ENCODE results near the gene HOATZ. TPM values are rescaled to one million over a fixed set of nuclear protein-coding genes. Genes with fewer than 3 reads are reported as not detected.

The HOATZ gene
- total and polyA plus RNA-seq, 8 donors = not detected

DNA sequence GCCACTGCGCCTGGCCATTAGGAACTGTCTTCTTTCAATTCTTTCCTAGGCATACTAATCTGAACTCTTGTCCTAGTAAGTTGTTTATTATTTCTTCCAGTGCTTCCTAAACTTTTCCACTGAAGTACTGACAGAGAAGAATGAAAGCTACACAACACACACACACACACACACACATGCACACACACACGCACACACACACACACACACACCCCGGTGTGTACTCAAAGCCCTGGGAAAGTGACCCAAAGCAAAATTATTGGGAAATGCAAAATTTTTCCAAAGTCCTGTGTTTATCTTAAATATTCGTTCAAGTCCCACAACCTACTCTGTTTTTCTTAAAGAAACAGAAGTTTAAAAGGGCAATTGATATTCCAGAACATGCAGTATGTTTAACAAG is 68.3 kb downstream of the HOATZ start:
- no peaks in the 10 kb centered on the region for H3K36me3 ChIP-seq
- H3K27ac ChIP-seq = no peak overlapping the region
- H3K9me3 ChIP-seq = no peaks in the 10 kb centered on the region
- ATAC-seq = no peak
- no peaks in the 10 kb centered on the region for H3K27me3 ChIP-seq
- no peak overlapping the region for H3K4me3 ChIP-seq
- no peaks in the 10 kb centered on the region for H3K4me1 ChIP-seq
- intact Hi-C loops (cut with DNase I) = no loop called here
- no peak for DNase-seq
- 54 to 58% methylated on average over 4 of the region's 4 CpGs for WGBS, 2 donors
- FAIRE-seq = no peak
- TF ChIP-seq CTCF (IDR thresholded peaks at IDR 0.05) = no peak

DNA sequence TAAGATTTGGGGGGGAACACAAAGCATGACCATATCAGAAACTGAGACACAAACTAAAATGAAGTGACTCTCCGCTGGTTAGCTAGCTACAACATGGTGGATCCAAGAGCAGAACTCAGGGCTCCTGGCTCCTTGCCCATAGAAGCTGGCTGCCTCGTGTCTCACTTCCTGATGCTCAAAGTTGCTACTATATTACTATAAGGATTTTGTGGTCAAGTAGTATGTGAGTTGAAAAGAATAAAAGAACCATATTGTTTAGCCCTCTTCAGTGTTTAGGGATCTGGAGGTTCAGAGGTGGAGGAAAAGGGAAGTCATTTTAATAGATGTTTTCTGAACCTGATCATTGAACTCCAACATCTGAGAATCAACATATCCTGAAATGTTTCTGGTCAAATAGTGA is 70.8 kb downstream of the HOATZ start:
- WGBS, 2 donors = 49 to 52% methylated on average over 2 of the region's 2 CpGs
- TF ChIP-seq CTCF (IDR thresholded peaks at IDR 0.05) = no peak
- H3K4me1 ChIP-seq = no peaks in the 10 kb centered on the region
- no peak overlapping the region for H3K4me3 ChIP-seq
- DNase-seq = no peak
- no peaks in the 10 kb centered on the region for H3K9me3 ChIP-seq
- intact Hi-C loops (cut with DNase I) = no loop called here
- no peaks in the 10 kb centered on the region for H3K36me3 ChIP-seq
- no peaks in the 10 kb centered on the region for H3K27me3 ChIP-seq
- H3K27ac ChIP-seq = no peak overlapping the region
- FAIRE-seq = no peak
- peak in 1 of 4 donors; percentile 22 for ATAC-seq

DNA sequence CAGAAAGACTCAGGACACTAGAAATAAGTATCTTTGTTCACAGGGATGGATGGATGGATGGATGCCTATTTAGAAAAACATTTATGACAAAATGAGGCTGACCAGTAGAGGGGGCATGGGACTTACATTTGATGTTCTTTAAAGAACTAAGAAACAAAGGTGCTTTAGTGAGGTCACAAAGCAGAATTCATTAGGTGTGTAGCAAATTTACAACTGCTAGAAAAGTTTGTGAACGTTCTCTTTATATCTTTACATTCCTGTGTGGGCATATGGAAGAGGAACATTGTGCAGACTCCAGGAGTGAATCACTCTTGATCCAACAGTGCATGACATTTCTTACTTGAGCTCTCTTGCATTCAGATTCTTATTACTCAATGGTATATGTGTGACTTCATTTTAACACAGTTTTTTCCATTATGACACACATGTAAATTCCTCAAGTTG is 71.8 kb downstream of the HOATZ start:
- H3K4me3 ChIP-seq = no peak overlapping the region
- WGBS, 2 donors = 0 to 8% methylated on average over 1 of the region's 1 CpG
- no peaks in the 10 kb centered on the region for H3K27me3 ChIP-seq
- DNase-seq (peak in 3 of 6 donors; percentile 19 to 37 (median 32)), ATAC-seq (peak in 3 of 4 donors; percentile 68 to 83 (median 77)), FAIRE-seq (peak; percentile 39)
- H3K36me3 ChIP-seq = no peaks in the 10 kb centered on the region
- intact Hi-C loops (cut with DNase I) = no loop called here
- H3K27ac ChIP-seq = no peak overlapping the region
- H3K9me3 ChIP-seq = no peaks in the 10 kb centered on the region
- no peaks in the 10 kb centered on the region for H3K4me1 ChIP-seq
- peak in 3 of 4 donors; percentile 34 to 43 (median 35) for TF ChIP-seq CTCF (IDR thresholded peaks at IDR 0.05)

Small RNA genes lying within 50 kb of the gene (microRNA-seq; reads per million reads assigned to microRNA genes)
- 0.29 to 3.5 reads per million in 2 donors for gene MIR34B
- gene MIR34C = 22.0 to 43.0 reads per million in 2 donors

Other genes starting within 250 kb of the HOATZ start
- gene POU2AF3, start 216.2 kb upstream of the HOATZ start, total RNA-seq = 1 to 10 TPM; 1.1 to 4.7 (median 2.0) TPM
- 10 to 100 TPM in 1 of 2 donors, 1 to 10 TPM in 1; 4.1 to 15.7 TPM for gene POU2AF3, start 216.2 kb upstream of the HOATZ start, polyA plus RNA-seq
- 1 to 10 TPM in 1 of 6 donors, under 1 TPM in 5; 0.08 to 2.2 (median 0.41) TPM for gene POU2AF1, start 135.5 kb upstream of the HOATZ start, total RNA-seq
- under 1 TPM; 0.19 to 0.73 TPM for gene POU2AF1, start 135.5 kb upstream of the HOATZ start, polyA plus RNA-seq
- gene BTG4, start 2.4 kb upstream of the HOATZ start, total RNA-seq = not detected
- gene BTG4, start 2.4 kb upstream of the HOATZ start, polyA plus RNA-seq = not detected
- gene LAYN, start 25.9 kb downstream of the HOATZ start, total RNA-seq = 1 to 10 TPM in 3 of 6 donors, under 1 TPM in 3; 0.44 to 3.2 (median 0.95) TPM
- gene LAYN, start 25.9 kb downstream of the HOATZ start, polyA plus RNA-seq = 1 to 10 TPM; 1.2 to 2.4 TPM
- gene SIK2, start 87.7 kb downstream of the HOATZ start, total RNA-seq = 10 to 100 TPM; 10.7 to 24.7 (median 18.3) TPM
- gene SIK2, start 87.7 kb downstream of the HOATZ start, polyA plus RNA-seq = 1 to 10 TPM; 4.7 to 9.7 TPM